Body of pancreas (tissue), 4 donors: ENCODE measurements around the gene TMEM170A. TPM values are rescaled to one million over a fixed set of nuclear protein-coding genes. Genes with fewer than 3 reads are reported as not detected.

Experiments
- ATAC-seq: fragments of 150-250 bp; one replicate; pipeline ENCODE4 v1.9.1; 2016
- DNase-seq, 4 donors: peaks; one replicate each; pipeline ENCODE4 v3.0.0-alpha.2; 2019
- H3K27ac ChIP-seq, 4 donors: fragments of 200-600 bp; sonication (generic); 1 replicate in 3 of 4; 2 replicates in 1 of 4; pipeline versions ENCODE4 v1.5.1 to v1.6.1; 2016 to 2019; ENCODE audit warnings: mild to moderate bottlenecking in 1 of 4, mixed read lengths in 1 of 4, moderate library complexity in 1 of 4
- H3K27me3 ChIP-seq, 2 donors: fragments of 200-600 bp; sonication (generic); one replicate each; pipeline ENCODE4 v1.6.0; 2016; ENCODE audit warnings: mild to moderate bottlenecking in 1 of 2
- H3K36me3 ChIP-seq, 2 donors: fragments of 200-600 bp; sonication (generic); replicated peaks in 1 of 2; 2 replicates each; pipeline ENCODE4 v1.5.1; 2016; ENCODE audit warnings: low read depth in 2 of 2; ENCODE audit not compliant: insufficient read depth in 1 of 2
- H3K4me1 ChIP-seq: fragments of 200-600 bp; sonication (generic); one replicate; pipeline ENCODE4 v1.6.0; 2016
- H3K4me3 ChIP-seq, 2 donors: fragments of 200-600 bp; sonication (generic); 1 replicate in 1 of 2; 2 replicates in 1 of 2; pipeline ENCODE4 v1.5.1; 2016 to 2019
- H3K9me3 ChIP-seq, 3 donors: fragments of 200-600 bp; sonication (generic); 1 replicate in 2 of 3; 2 replicates in 1 of 3; pipeline ENCODE4 v1.5.1; 2016
- POLR2A ChIP-seq, 3 donors: fragments of 450-650 bp; IDR thresholded peaks; one replicate each; pipeline ENCODE4 v1.6.1; 2016; ENCODE audit warnings: antibody characterized with exemption in 3 of 3, mild to moderate bottlenecking in 2 of 3
- WGBS, 2 donors: methylation state at CpG; one replicate each; pipeline ENCODE4 v1.1.5; 2017; 5-methylcytosine and 5-hydroxymethylcytosine counted together
- intact Hi-C: fragments of 100-400 bp; cut with DNase I; formaldehyde crosslinking; loops from one replicate; pipeline ENCODE4 v1.15.1; 2023
- total RNA-seq, 2 donors: library from RNA; depleted of rRNA; stranded (reverse); fragments of >200 nt; gene quantifications; one replicate each; pipeline ENCODE4 v1.1.0, GENCODE V29; 2016
- TF ChIP-seq, protein P1 (sequence below), 7 experiments: fragments of 450-650 bp in 4 of 7; fragments of 200-600 bp in 3 of 7; sonication (generic) in 3 of 7; IDR thresholded peaks; one replicate each; pipeline ENCODE4 v1.5.1; 2016 to 2019; ENCODE audit warnings: antibody characterized with exemption in 7 of 7

TMEM170A gene
- total RNA-seq, 2 donors from 2014 or later: 17.1 TPM

- H3K9me3 ChIP-seq: no peaks in the 10 kb centered on the region
- no peaks in the 10 kb centered on the region for H3K36me3 ChIP-seq
- no peak overlapping the region for H3K4me3 ChIP-seq
- DNase-seq (no peak), ATAC-seq (no peak)
- H3K27me3 ChIP-seq: no peaks in the 10 kb centered on the region
- H3K27ac ChIP-seq: no peak overlapping the region
- TF ChIP-seq POLR2A (IDR thresholded peaks at IDR 0.05): no peak
- TF ChIP-seq, protein P1, sequence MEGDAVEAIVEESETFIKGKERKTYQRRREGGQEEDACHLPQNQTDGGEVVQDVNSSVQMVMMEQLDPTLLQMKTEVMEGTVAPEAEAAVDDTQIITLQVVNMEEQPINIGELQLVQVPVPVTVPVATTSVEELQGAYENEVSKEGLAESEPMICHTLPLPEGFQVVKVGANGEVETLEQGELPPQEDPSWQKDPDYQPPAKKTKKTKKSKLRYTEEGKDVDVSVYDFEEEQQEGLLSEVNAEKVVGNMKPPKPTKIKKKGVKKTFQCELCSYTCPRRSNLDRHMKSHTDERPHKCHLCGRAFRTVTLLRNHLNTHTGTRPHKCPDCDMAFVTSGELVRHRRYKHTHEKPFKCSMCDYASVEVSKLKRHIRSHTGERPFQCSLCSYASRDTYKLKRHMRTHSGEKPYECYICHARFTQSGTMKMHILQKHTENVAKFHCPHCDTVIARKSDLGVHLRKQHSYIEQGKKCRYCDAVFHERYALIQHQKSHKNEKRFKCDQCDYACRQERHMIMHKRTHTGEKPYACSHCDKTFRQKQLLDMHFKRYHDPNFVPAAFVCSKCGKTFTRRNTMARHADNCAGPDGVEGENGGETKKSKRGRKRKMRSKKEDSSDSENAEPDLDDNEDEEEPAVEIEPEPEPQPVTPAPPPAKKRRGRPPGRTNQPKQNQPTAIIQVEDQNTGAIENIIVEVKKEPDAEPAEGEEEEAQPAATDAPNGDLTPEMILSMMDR (IDR thresholded peaks at IDR 0.05): no peak
- intact Hi-C loops: no loop called here
- H3K4me1 ChIP-seq: no peaks in the 10 kb centered on the region
- WGBS, 2 donors: 18 to 26% methylated on average over 4 of the region's 4 CpGs
These were observed 13.4 kb upstream of the TMEM170A start for GRCh38 chr16:75477680-75478473.

DNA sequence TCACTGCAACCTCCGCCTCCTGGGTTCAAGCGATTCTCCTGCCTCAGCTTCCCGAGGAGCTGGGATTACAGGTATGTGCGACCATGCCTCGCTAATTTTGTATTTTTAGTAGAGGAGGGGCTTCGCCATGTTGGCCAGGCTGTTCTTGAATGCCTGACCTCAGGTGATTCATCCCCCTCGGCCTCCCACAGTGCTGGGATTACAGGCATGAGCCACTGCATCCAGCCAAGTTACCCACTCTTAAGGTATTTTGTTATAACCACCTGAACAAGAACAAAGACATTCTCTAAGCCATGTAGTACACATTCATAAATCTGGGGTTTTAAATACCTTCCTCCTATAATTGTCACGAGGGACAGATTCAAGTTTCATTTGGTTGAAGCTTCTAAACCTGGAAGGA, 12.3 kb upstream of the TMEM170A start:
- no peak overlapping the region for H3K27ac ChIP-seq
- H3K27me3 ChIP-seq: no peaks in the 10 kb centered on the region
- H3K4me3 ChIP-seq: no peak overlapping the region
- WGBS, 2 donors: 78% methylated on average over 5 to 8 of the region's 8 CpGs
- TF ChIP-seq POLR2A (IDR thresholded peaks at IDR 0.05): no peak
- TF ChIP-seq, protein P1 (IDR thresholded peaks at IDR 0.05): no peak
- intact Hi-C loops: no loop called here
- H3K36me3 ChIP-seq: no peaks in the 10 kb centered on the region
- DNase-seq: no peak
- H3K4me1 ChIP-seq: no peaks in the 10 kb centered on the region
- no peak for ATAC-seq
- H3K9me3 ChIP-seq: no peaks in the 10 kb centered on the region

DNA sequence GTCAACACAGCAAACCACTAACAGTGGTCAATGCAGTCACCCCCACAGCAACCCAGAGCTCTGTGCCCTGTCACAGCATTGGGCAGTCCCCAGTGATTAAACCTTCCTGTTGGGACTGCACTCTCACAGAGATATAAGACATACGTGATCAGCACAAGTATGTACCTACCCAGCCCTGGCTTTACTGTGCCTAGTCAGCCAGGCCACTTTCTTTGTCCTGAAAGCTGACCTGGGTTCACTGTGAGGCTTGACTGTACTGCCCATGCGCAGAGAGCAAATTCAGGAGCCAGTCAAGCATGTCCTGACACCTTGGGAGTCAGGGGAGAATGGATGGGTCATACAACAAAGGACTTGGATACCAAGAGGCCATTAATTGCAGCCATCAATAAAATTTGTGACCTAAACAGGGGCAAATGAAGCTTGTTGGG, 10.9 kb upstream of the TMEM170A start:
- DNase-seq (no peak), ATAC-seq (no peak)
- Histone ChIP-seq H3K27ac (no peak overlapping the region), H3K9me3 (no peaks in the 10 kb centered on the region), H3K27me3 (no peaks in the 10 kb centered on the region), H3K4me1 (no peaks in the 10 kb centered on the region), H3K36me3 (no peaks in the 10 kb centered on the region), H3K4me3 (no peak overlapping the region)
- 89 to 100% methylated on average over 2 of the region's 2 CpGs for WGBS, 2 donors
- intact Hi-C loops: no loop called here
- TF ChIP-seq POLR2A (IDR thresholded peaks at IDR 0.05): no peak
- TF ChIP-seq, protein P1 (IDR thresholded peaks at IDR 0.05): no peak

DNA sequence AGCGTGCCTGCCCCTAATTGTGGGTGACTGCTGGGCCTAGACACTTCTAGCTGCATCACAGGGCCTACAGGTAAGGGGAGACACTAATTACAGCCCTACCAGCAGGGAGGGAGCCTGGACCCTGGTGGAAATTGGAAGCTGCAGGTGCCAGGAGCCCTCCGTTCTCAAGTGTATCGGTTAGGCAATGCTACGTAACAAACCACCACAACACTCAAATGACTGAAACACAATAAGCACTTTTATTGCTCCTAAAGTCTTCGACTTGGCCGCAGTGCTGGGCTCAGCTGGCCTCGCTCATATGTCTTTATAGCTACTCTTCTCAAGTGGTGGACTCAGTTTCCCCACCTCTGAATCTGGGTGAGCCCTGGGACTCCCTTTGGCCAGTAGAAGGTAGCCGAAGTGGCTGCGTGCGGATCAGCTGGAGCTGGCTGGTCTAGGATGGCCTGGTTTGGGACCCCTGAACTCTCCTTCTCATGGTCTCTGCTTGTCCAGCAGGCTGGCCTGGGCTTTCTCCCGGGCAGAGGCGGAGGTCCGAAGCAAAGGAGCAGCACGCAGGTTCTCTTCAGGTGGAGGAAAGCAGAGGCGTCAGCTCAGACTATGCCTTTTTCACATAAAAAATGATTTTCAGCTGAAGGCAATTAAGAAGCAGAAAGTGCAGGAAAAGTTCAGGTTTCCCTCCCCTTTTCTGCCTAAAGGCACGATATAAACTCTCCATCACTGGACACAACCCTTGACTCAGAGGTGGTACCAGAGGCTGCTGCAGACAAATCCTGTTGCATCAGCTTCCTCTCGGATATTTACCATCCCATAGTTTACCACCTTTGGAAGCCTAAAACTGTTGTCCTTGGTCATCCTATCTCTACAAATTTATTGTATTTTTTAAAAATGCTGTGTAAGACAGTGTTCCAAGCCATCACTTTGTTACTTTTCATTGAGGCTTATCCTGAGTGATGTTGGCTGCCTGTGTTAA, 8.7 kb upstream of the TMEM170A start:
- WGBS, 2 donors: 90 to 93% methylated on average over 12 to 16 of the region's 17 CpGs
- Histone ChIP-seq H3K27ac (no peak overlapping the region), H3K27me3 (no peaks in the 10 kb centered on the region), H3K9me3 (no peaks in the 10 kb centered on the region), H3K4me3 (no peak overlapping the region), H3K4me1 (no peaks in the 10 kb centered on the region), H3K36me3 (no peaks in the 10 kb centered on the region)
- no peak for ATAC-seq
- TF ChIP-seq, protein P1 (IDR thresholded peaks at IDR 0.05): no peak
- no peak for TF ChIP-seq POLR2A (IDR thresholded peaks at IDR 0.05)
- no peak for DNase-seq
- intact Hi-C loops: no loop called here
